Measurements from ENCODE around the gene PLA2G12B. TPM values are rescaled to one million over a fixed set of nuclear protein-coding genes. Genes with fewer than 3 reads are reported as not detected.
"Not testable (repeated sequence)": the region's sequence is repeated elsewhere in the genome, so short reads cannot be mapped to it uniquely, and the experiment has no call there.

Gene PLA2G12B
- total and polyA plus RNA-seq, 2 experiments from 2014 or later, result not detected

DNA sequence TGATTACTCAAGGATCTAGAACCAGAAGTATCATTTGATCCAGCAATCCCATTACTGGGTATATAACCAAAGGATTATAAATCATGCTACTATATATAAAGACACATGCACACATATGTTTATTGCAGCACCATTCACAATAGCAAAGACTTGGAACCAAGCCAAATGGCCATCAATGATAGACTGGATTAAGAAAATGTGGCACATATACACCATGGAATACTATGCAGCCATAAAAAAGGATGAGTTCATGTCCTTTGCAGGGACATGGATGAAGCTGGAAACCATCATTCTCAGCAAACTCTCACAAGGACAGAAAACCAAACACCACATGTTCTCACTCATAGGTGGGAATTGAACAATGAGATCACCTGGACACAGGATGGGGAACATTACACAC lies 40.9 kb upstream of the PLA2G12B start:
- H3K36me3 Mint-ChIP-seq (ENCODE audit: low read depth), result not testable (repeated sequence)

DNA sequence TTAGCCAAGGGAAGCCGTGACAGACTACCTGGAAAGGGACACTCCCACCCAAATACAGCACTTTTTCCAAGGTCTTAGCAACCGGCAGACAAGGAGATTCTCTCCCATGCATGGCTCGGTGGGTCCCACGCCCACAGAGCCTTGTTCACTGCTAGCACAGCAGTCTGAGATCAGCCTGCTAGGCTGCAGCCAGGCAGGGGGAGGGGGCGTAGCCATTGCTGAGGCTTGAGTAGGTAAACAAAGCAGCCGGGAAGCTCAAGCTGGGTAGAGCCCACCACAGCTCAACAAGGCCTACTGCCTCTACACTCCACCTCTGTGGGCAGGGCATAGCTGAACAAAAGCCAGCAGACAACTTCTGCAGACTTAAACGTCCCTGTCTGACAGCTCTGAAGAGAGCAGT lies 35.2 kb upstream of the PLA2G12B start:
- not testable (repeated sequence) for H3K4me1 ChIP-seq (ENCODE audit: insufficient read depth); H2AFZ ChIP-seq; H3K4me1 Mint-ChIP-seq; H3K79me2 ChIP-seq (replicated peaks; ENCODE audit: insufficient read depth); H3K27me3 ChIP-seq (ENCODE audit: insufficient read depth); H3K36me3 ChIP-seq (ENCODE audit: insufficient read depth); H3K27ac ChIP-seq (ENCODE audit: low read depth); H3K4me3 ChIP-seq; H3F3A ChIP-seq (replicated peaks; ENCODE audit: low read depth); H4K20me1 ChIP-seq (replicated peaks; ENCODE audit: insufficient read depth); H3K9me3 Mint-ChIP-seq; H3K4me3 Mint-ChIP-seq; H3K36me3 Mint-ChIP-seq (ENCODE audit: low read depth); H3K4me2 ChIP-seq; H3K9me2 ChIP-seq (ENCODE audit: insufficient read depth); H3K27me3 Mint-ChIP-seq (ENCODE audit: insufficient read depth, low read depth, poor library complexity); H3K27ac Mint-ChIP-seq
- ATAC-seq (peak; percentile 64), DNase-seq (ENCODE audit: low spot score) (peak; percentile 6)

More for the DNA sequence above, 40.9 kb upstream of the PLA2G12B start:
- not testable (repeated sequence) for H2AFZ ChIP-seq; ATAC-seq; H3K4me2 ChIP-seq; H3K9me2 ChIP-seq (ENCODE audit: insufficient read depth); H3K36me3 ChIP-seq (ENCODE audit: insufficient read depth); H3K4me3 ChIP-seq; H4K20me1 ChIP-seq (replicated peaks; ENCODE audit: insufficient read depth); H3K4me3 Mint-ChIP-seq; H3K27me3 ChIP-seq (ENCODE audit: insufficient read depth); H3K79me2 ChIP-seq (replicated peaks; ENCODE audit: insufficient read depth); H3K4me1 Mint-ChIP-seq; H3K4me1 ChIP-seq (ENCODE audit: insufficient read depth); H3K27ac ChIP-seq (ENCODE audit: low read depth); H3K27me3 Mint-ChIP-seq (ENCODE audit: insufficient read depth, low read depth, poor library complexity); H3K27ac Mint-ChIP-seq; H3F3A ChIP-seq (replicated peaks; ENCODE audit: low read depth); DNase-seq (ENCODE audit: low spot score)
- peaks cover 26% of the 10 kb centered on the region; the same call in 2 of the 3 replicates for H3K9me3 Mint-ChIP-seq

- not testable (repeated sequence) for DNase-seq (ENCODE audit: low spot score); H3K79me2 ChIP-seq (replicated peaks; ENCODE audit: insufficient read depth); H3K27ac ChIP-seq (ENCODE audit: low read depth); H3K4me1 ChIP-seq (ENCODE audit: insufficient read depth); H3K36me3 ChIP-seq (ENCODE audit: insufficient read depth); H3K4me1 Mint-ChIP-seq; H3K4me3 Mint-ChIP-seq; H3K27me3 ChIP-seq (ENCODE audit: insufficient read depth); H3K27ac Mint-ChIP-seq; H3K4me2 ChIP-seq; H3K9me2 ChIP-seq (ENCODE audit: insufficient read depth); H2AFZ ChIP-seq; ATAC-seq; H4K20me1 ChIP-seq (replicated peaks; ENCODE audit: insufficient read depth); H3K9me3 Mint-ChIP-seq; H3F3A ChIP-seq (replicated peaks; ENCODE audit: low read depth); H3K4me3 ChIP-seq; H3K27me3 Mint-ChIP-seq (ENCODE audit: insufficient read depth, low read depth, poor library complexity)
- peaks cover 14% of the 10 kb centered on the region for H3K36me3 Mint-ChIP-seq (ENCODE audit: low read depth)
These were observed 30.0 kb upstream of the PLA2G12B start for GRCh38 chr10:72984618-72985017.

- no peaks in the 10 kb centered on the region for H3K79me2 ChIP-seq (replicated peaks; ENCODE audit: insufficient read depth)
- H4K20me1 ChIP-seq (replicated peaks; ENCODE audit: insufficient read depth), result no peaks in the 10 kb centered on the region
- Mint-ChIP-seq H3K9me3 (peaks cover 30% of the 10 kb centered on the region), H3K27me3 (ENCODE audit: insufficient read depth, low read depth, poor library complexity) (peaks cover 1% of the 10 kb centered on the region), H3K4me1 (no peaks in the 10 kb centered on the region), H3K27ac (no peak overlapping the region), H3K36me3 (ENCODE audit: low read depth) (peaks cover 13% of the 10 kb centered on the region), H3K4me3 (no peak overlapping the region)
- no peak overlapping the region for H3K27ac ChIP-seq (ENCODE audit: low read depth)
- H2AFZ ChIP-seq, result no peak overlapping the region
- no peak overlapping the region for H3K4me2 ChIP-seq
- H3K4me3 ChIP-seq, result no peak overlapping the region
- H3K27me3 ChIP-seq (ENCODE audit: insufficient read depth), result no peaks in the 10 kb centered on the region
- no peak for ATAC-seq
- no peaks in the 10 kb centered on the region for H3F3A ChIP-seq (replicated peaks; ENCODE audit: low read depth)
- no peak for TF ChIP-seq NANOG (IDR thresholded peaks at IDR 0.05; ENCODE audit: borderline replicate concordance)
- DNase-seq (ENCODE audit: low spot score), result no peak
- H3K4me1 ChIP-seq (ENCODE audit: insufficient read depth), result no peaks in the 10 kb centered on the region
- no peaks in the 10 kb centered on the region for H3K36me3 ChIP-seq (ENCODE audit: insufficient read depth)
- no peaks in the 10 kb centered on the region for H3K9me2 ChIP-seq (ENCODE audit: insufficient read depth)
These were observed 27.4 kb upstream of the PLA2G12B start for GRCh38 chr10:72981882-72982529.
